CD14-positive monocyte (primary cell): ENCODE results near the gene KIF3C. TPM values are rescaled to one million over a fixed set of nuclear protein-coding genes. Genes with fewer than 3 reads are reported as not detected.

Source experiments
- DNase-seq, 3 donors: peaks; one replicate each; pipeline ENCODE4 v3.0.0-alpha.2; 2011 to 2022
- H2AFZ ChIP-seq: 2 replicates; pipeline ENCODE4 v1.6.0; 2012; ENCODE audit warnings: mild to moderate bottlenecking, low read depth, low read length, inconsistent platforms; ENCODE audit not compliant: insufficient read depth, poor library complexity, severe bottlenecking
- H3K27ac ChIP-seq, 2 donors: 1 replicate in 1 of 2; 2 replicates in 1 of 2; pipeline ENCODE4 v1.5.1; 2012 to 2013; ENCODE audit warnings: low read length in 2 of 2, control low read depth in 1 of 2, inconsistent platforms in 1 of 2, low read depth in 1 of 2, mild to moderate bottlenecking in 1 of 2
- H3K27me3 ChIP-seq, 2 donors: one replicate each; pipeline versions ENCODE4 v1.6.0 to v1.6.1; 2011 to 2013; ENCODE audit warnings: low read length in 2 of 2; ENCODE audit not compliant: control insufficient read depth in 2 of 2, insufficient read depth in 2 of 2
- H3K36me3 ChIP-seq, 2 donors: replicated peaks in 1 of 2; 1 replicate in 1 of 2; 2 replicates in 1 of 2; pipeline versions ENCODE4 v1.5.1 to v1.6.1; 2012 to 2013; ENCODE audit warnings: low read length in 2 of 2, control low read depth in 1 of 2, inconsistent platforms in 1 of 2, mild to moderate bottlenecking in 1 of 2; ENCODE audit not compliant: insufficient read depth in 2 of 2, control insufficient read depth in 1 of 2
- H3K4me1 ChIP-seq, 2 donors: 1 replicate in 1 of 2; 2 replicates in 1 of 2; pipeline versions ENCODE4 v1.5.1 to v1.6.1; 2012 to 2013; ENCODE audit warnings: low read length in 2 of 2, control low read depth in 1 of 2, inconsistent platforms in 1 of 2, mild to moderate bottlenecking in 1 of 2, moderate library complexity in 1 of 2; ENCODE audit not compliant: insufficient read depth in 2 of 2, control insufficient read depth in 1 of 2
- H3K4me2 ChIP-seq: replicated peaks from 2 replicates; pipeline ENCODE3; 2012; ENCODE audit warnings: low read length, moderate library complexity, mild to moderate bottlenecking; ENCODE audit not compliant: poor library complexity, severe bottlenecking; ENCODE audit errors: extremely low read depth
- H3K4me3 ChIP-seq, 3 experiments: fragments of 200-600 bp in 1 of 3; sonication (generic) in 1 of 3; replicated peaks in 1 of 3; 1 replicate in 2 of 3; 2 replicates in 1 of 3; pipeline ENCODE4 v1.5.1; 2011 to 2013; ENCODE audit warnings: low read length in 3 of 3, mild to moderate bottlenecking in 3 of 3, control low read depth in 2 of 3, low read depth in 2 of 3, inconsistent platforms in 1 of 3, moderate library complexity in 1 of 3
- H3K79me2 ChIP-seq: 2 replicates; pipeline ENCODE4 v1.6.0; 2012; ENCODE audit warnings: mild to moderate bottlenecking, control low read depth, inconsistent platforms, low read length, moderate library complexity; ENCODE audit not compliant: insufficient read depth
- H3K9ac ChIP-seq: 2 replicates; pipeline ENCODE4 v1.6.0; 2017; ENCODE audit warnings: low read length, mild to moderate bottlenecking; ENCODE audit not compliant: insufficient read depth, poor library complexity, severe bottlenecking
- H3K9me3 ChIP-seq, 2 donors: replicated peaks in 1 of 2; 1 replicate in 1 of 2; 2 replicates in 1 of 2; pipeline versions ENCODE4 v1.5.1 to v1.6.1; 2012 to 2013; ENCODE audit warnings: low read length in 2 of 2, control low read depth in 1 of 2; ENCODE audit not compliant: control insufficient read depth in 1 of 2, insufficient read depth in 1 of 2
- H4K20me1 ChIP-seq: 2 replicates; pipeline ENCODE4 v1.6.0; 2012; ENCODE audit warnings: mild to moderate bottlenecking, low read length, control low read depth, moderate library complexity; ENCODE audit not compliant: insufficient read depth
- H3K27ac Mint-ChIP-seq, 7 donors: one replicate each; pipeline ENCODE4 v1.8.0; 2020; ENCODE audit warnings: mild to moderate bottlenecking in 7 of 7, mixed read lengths in 7 of 7, moderate library complexity in 6 of 7, inconsistent platforms in 2 of 7
- H3K27me3 Mint-ChIP-seq, 3 donors: one replicate each; pipeline ENCODE4 v1.8.0; 2021 to 2022; ENCODE audit warnings: low read depth in 3 of 3, mild to moderate bottlenecking in 3 of 3, mixed read lengths in 3 of 3, moderate library complexity in 3 of 3, inconsistent platforms in 1 of 3
- H3K36me3 Mint-ChIP-seq, 2 donors: one replicate each; pipeline ENCODE4 v1.8.0; 2020; ENCODE audit warnings: mixed read lengths in 2 of 2, inconsistent platforms in 1 of 2, mild to moderate bottlenecking in 1 of 2
- H3K4me1 Mint-ChIP-seq: one replicate; pipeline ENCODE4 v1.8.0; 2020; ENCODE audit warnings: mild to moderate bottlenecking, mixed read lengths
- H3K4me3 Mint-ChIP-seq, 2 donors: one replicate each; pipeline ENCODE4 v1.8.0; 2020; ENCODE audit warnings: mild to moderate bottlenecking in 2 of 2, mixed read lengths in 2 of 2, moderate library complexity in 1 of 2
- H3K9me3 Mint-ChIP-seq, 7 donors: one replicate each; pipeline ENCODE4 v1.8.0; 2020 to 2022; ENCODE audit warnings: mixed read lengths in 7 of 7, mild to moderate bottlenecking in 6 of 7, moderate library complexity in 6 of 7, inconsistent platforms in 2 of 7
- WGBS: methylation state at CpG from one replicate; pipeline ENCODE4 v1.1.5; 2013; ENCODE audit warnings: missing lambda C conversion rate; ENCODE audit not compliant: insufficient coverage; 5-methylcytosine and 5-hydroxymethylcytosine counted together
- intact Hi-C, 2 donors: fragments of 100-400 bp; cut with micrococcal nuclease; formaldehyde crosslinking; loops; one replicate each; pipeline versions ENCODE4 v1.15.0 to v1.15.1; 2023
- polyA plus RNA-seq, 3 donors: library from polyadenylated mRNA; depleted of rRNA in 1 of 3; unstranded in 2 of 3; stranded (reverse) in 1 of 3; fragments of 300-500 nt in 2 of 3; fragments of >200 nt in 1 of 3; fragmentation: Illumina TruSeq in 2 of 3; gene quantifications; 1 replicate in 2 of 3; 2 replicates in 1 of 3; pipeline ENCODE4 v1.2.3, GENCODE V29; 2012 to 2021
- TF ChIP-seq, protein P1 (sequence below): fragments of 200-600 bp; IDR thresholded peaks from one replicate; pipeline ENCODE4 v1.8.0; 2022; ENCODE audit warnings: antibody characterized with exemption, mild to moderate bottlenecking

The KIF3C gene
- polyA plus RNA-seq, 3 donors, result 0.28 to 0.97 (median 0.47) TPM

- Histone ChIP-seq H3K27ac (no peak overlapping the region), H2AFZ (no peak overlapping the region), H3K4me1 (no peaks in the 10 kb centered on the region), H3K27me3 (no peaks in the 10 kb centered on the region), H3K36me3 (no peaks in the 10 kb centered on the region), H4K20me1 (no peaks in the 10 kb centered on the region), H3K4me3 (no peak overlapping the region), H3K4me2 (no peak overlapping the region), H3K9ac (no peak overlapping the region), H3K79me2 (no peaks in the 10 kb centered on the region), H3K9me3 (no peaks in the 10 kb centered on the region)
- 100% methylated on average over 1 of the region's 5 CpGs for WGBS
- Mint-ChIP-seq H3K27me3 (peaks cover 0 to 4% (median 2%) of the 10 kb centered on the region in 3 donors), H3K27ac (peak overlapping the region in 2 of 7 donors; percentile 20 to 46), H3K36me3 (no peaks in the 10 kb centered on the region), H3K4me1 (no peaks in the 10 kb centered on the region), H3K4me3 (no peak overlapping the region), H3K9me3 (no peaks in the 10 kb centered on the region)
- TF ChIP-seq, protein P1, sequence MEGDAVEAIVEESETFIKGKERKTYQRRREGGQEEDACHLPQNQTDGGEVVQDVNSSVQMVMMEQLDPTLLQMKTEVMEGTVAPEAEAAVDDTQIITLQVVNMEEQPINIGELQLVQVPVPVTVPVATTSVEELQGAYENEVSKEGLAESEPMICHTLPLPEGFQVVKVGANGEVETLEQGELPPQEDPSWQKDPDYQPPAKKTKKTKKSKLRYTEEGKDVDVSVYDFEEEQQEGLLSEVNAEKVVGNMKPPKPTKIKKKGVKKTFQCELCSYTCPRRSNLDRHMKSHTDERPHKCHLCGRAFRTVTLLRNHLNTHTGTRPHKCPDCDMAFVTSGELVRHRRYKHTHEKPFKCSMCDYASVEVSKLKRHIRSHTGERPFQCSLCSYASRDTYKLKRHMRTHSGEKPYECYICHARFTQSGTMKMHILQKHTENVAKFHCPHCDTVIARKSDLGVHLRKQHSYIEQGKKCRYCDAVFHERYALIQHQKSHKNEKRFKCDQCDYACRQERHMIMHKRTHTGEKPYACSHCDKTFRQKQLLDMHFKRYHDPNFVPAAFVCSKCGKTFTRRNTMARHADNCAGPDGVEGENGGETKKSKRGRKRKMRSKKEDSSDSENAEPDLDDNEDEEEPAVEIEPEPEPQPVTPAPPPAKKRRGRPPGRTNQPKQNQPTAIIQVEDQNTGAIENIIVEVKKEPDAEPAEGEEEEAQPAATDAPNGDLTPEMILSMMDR, result no peak
- no peak for DNase-seq
- intact Hi-C loops, result no loop called here
These were observed 94.6 kb downstream of the KIF3C start for GRCh38 chr2:25887624-25888242.

DNA sequence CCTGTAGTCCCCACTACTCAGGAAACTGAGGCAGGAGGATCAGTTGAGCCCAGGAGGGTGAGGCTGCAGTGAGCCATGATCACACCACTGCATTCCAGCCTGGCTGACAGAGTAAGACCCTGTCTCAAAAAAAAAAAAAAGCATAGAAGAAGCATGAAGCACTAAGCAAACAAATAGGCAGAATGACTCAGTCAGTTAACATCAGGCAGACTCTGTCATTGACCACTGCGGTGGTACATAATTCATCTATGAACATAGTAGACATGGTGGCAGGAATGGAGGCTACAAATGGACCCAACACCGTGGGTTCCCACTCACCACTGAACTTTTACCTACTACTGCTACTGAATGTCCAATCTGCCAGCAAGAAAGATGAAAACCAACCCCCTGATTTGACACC is 96.4 kb downstream of the KIF3C start:
- Histone ChIP-seq H3K36me3 (no peaks in the 10 kb centered on the region), H3K4me3 (no peak overlapping the region), H3K4me1 (no peaks in the 10 kb centered on the region), H3K9ac (no peak overlapping the region), H3K79me2 (no peaks in the 10 kb centered on the region), H3K9me3 (no peaks in the 10 kb centered on the region), H3K27ac (no peak overlapping the region), H3K27me3 (no peaks in the 10 kb centered on the region), H4K20me1 (no peaks in the 10 kb centered on the region), H2AFZ (no peak overlapping the region), H3K4me2 (no peak overlapping the region)
- no peak overlapping the region for H3K4me3 Mint-ChIP-seq
- no peaks in the 10 kb centered on the region for H3K9me3 Mint-ChIP-seq
- no peak overlapping the region for H3K27ac Mint-ChIP-seq
- no peaks in the 10 kb centered on the region for H3K4me1 Mint-ChIP-seq
- TF ChIP-seq, protein P1, result no peak
- intact Hi-C loops, result no loop called here
- WGBS, result 90% methylated on average over 2 of the region's 2 CpGs
- no peak for DNase-seq
- H3K27me3 Mint-ChIP-seq, result peaks cover 0 to 4% (median 2%) of the 10 kb centered on the region in 3 donors
- no peaks in the 10 kb centered on the region for H3K36me3 Mint-ChIP-seq
